HFFc6 (cell line): Measurements from ENCODE around the gene MRPS10. TPM values are rescaled to one million over a fixed set of nuclear protein-coding genes. Genes with fewer than 3 reads are reported as not detected.

Source experiments
- DNase-seq: peaks from one replicate; pipeline ENCODE4 v3.0.0-alpha.2; 2018
- H3K27ac Mint-ChIP-seq: 2 replicates; pipeline ENCODE4 v1.8.0; 2020; ENCODE audit warnings: mild to moderate bottlenecking, mixed read lengths
- H3K27me3 Mint-ChIP-seq: 2 replicates; pipeline ENCODE4 v1.8.0; 2021; ENCODE audit warnings: mild to moderate bottlenecking, moderate library complexity, mixed read lengths; ENCODE audit not compliant: insufficient read depth
- H3K36me3 Mint-ChIP-seq: 2 replicates; pipeline ENCODE4 v1.8.0; 2021; ENCODE audit warnings: low read depth, mixed read lengths
- H3K4me1 Mint-ChIP-seq: 2 replicates; pipeline ENCODE4 v1.8.0; 2020; ENCODE audit warnings: low read depth, mixed read lengths
- H3K4me3 Mint-ChIP-seq: 2 replicates; pipeline ENCODE4 v1.8.0; 2020; ENCODE audit warnings: mild to moderate bottlenecking, moderate library complexity, mixed read lengths
- H3K9me3 Mint-ChIP-seq: 2 replicates; pipeline ENCODE4 v1.8.0; 2020; ENCODE audit warnings: mild to moderate bottlenecking, mixed read lengths
- total RNA-seq, 6 experiments: library from RNA; stranded (reverse); fragmentation: NEBNext Ultra II Directional; extraction: Animal tissue kit (Norgen Biotek cat#: 25700); gene quantifications; 2 replicates in 1 of 6; 3 replicates in 5 of 6; pipeline ENCODE4 v1.2.3, GENCODE V29; 2021
- TF ChIP-seq, protein P1 (sequence below): fragments of 200-600 bp; sonication (generic); IDR thresholded peaks from 2 replicates; pipeline ENCODE4 v1.5.0; 2021; ENCODE audit warnings: antibody characterized with exemption, mild to moderate bottlenecking

Gene MRPS10
- total RNA-seq, 6 experiments from 2014 or later = 40.9 to 49.3 (median 43.8) TPM

DNA sequence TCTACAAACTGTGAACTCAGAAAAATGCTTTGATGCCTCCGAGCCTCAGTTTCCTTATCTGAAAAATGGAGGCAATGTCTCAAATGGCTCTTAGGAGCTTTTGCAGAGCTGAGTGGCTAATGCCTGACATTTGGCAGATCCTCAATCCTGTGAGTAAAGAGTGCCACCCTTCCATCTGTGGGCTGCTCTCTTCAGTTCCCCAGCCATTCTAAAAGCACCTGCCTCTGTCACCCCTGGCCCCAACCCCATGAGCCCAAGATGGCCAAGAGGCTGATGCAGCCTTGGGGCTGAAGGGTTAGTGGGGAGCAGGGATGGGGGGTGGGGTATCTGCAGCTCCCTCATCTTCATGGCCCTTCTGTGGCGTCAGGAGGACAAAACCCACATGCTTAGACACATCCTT, 59.0 kb downstream of the MRPS10 start:
- Mint-ChIP-seq H3K4me1 (peaks cover 11% of the 10 kb centered on the region), H3K9me3 (no peaks in the 10 kb centered on the region), H3K27me3 (peaks cover 15% of the 10 kb centered on the region), H3K27ac (no peak overlapping the region), H3K36me3 (no peaks in the 10 kb centered on the region), H3K4me3 (no peak overlapping the region)
- DNase-seq = no peak
- TF ChIP-seq, protein P1, sequence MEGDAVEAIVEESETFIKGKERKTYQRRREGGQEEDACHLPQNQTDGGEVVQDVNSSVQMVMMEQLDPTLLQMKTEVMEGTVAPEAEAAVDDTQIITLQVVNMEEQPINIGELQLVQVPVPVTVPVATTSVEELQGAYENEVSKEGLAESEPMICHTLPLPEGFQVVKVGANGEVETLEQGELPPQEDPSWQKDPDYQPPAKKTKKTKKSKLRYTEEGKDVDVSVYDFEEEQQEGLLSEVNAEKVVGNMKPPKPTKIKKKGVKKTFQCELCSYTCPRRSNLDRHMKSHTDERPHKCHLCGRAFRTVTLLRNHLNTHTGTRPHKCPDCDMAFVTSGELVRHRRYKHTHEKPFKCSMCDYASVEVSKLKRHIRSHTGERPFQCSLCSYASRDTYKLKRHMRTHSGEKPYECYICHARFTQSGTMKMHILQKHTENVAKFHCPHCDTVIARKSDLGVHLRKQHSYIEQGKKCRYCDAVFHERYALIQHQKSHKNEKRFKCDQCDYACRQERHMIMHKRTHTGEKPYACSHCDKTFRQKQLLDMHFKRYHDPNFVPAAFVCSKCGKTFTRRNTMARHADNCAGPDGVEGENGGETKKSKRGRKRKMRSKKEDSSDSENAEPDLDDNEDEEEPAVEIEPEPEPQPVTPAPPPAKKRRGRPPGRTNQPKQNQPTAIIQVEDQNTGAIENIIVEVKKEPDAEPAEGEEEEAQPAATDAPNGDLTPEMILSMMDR = no peak

DNA sequence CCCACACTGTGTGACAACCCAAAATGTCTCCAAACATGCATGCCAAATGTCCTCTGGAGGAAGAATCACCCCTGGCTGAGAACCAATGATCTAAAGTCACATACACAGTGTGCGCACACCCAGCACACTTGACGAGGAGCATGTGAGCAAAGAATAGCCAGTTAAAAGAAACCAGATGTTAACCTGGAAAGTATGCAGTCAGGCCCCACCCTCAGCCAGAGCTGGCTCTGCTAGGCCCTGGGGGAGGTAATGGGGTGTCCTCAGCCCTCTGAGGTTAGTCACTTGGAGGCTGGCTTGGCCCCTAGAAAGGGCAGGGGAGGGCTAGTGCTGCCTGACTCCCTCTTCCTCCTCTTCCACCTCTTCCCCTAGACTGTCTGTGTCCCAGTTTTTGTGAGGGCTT, 59.6 kb downstream of the MRPS10 start:
- Mint-ChIP-seq H3K4me1 (peaks cover 11% of the 10 kb centered on the region), H3K27me3 (peaks cover 17% of the 10 kb centered on the region), H3K9me3 (no peaks in the 10 kb centered on the region), H3K27ac (peak overlapping the region; percentile 68), H3K4me3 (no peak overlapping the region), H3K36me3 (no peaks in the 10 kb centered on the region)
- peak; percentile 61 for DNase-seq
- TF ChIP-seq, protein P1 = no peak

Other genes starting within 250 kb of the MRPS10 start
- 10 to 100 TPM; 14.9 to 19.0 (median 16.0) TPM for gene TAF8, start 167.3 kb downstream of the MRPS10 start, total RNA-seq
- 1 to 10 TPM; 4.7 to 6.6 (median 5.1) TPM for gene C6orf132, start 75.2 kb downstream of the MRPS10 start, total RNA-seq
- not detected for gene GUCA1A, start 44.5 kb downstream of the MRPS10 start, total RNA-seq
- under 1 TPM in 4 of 6 experiments, not detected in 2; 0.17 to 0.31 (median 0.24) TPM for gene GUCA1B, start 22.9 kb downstream of the MRPS10 start, total RNA-seq
- gene TRERF1, start 234.1 kb upstream of the MRPS10 start, total RNA-seq = 10 to 100 TPM; 10.5 to 16.4 (median 15.2) TPM